Measurements from ENCODE around the gene TRIM2. TPM values are rescaled to one million over a fixed set of nuclear protein-coding genes. Genes with fewer than 3 reads are reported as not detected.

Gene TRIM2
- polyA plus RNA-seq, 4 donors: 17.8 to 107 (median 22.1) TPM

GRCh38 chr4:153384160-153384559 is 179.9 kb downstream of the TRIM2 start:
- H3K27ac ChIP-seq (ENCODE audit: low read depth in 1 of 3, low read length in 2 of 3): no peak overlapping the region
- no peaks in the 10 kb centered on the region for H3K4me1 ChIP-seq (ENCODE audit: control insufficient read depth in 3 of 3, insufficient read depth in 2 of 3, low read depth in 1 of 3, low read length in 2 of 3)
- no peak for FAIRE-seq
- H3K36me3 ChIP-seq (ENCODE audit: control insufficient read depth in 3 of 3, insufficient read depth in 2 of 3, low read depth in 1 of 3, low read length in 3 of 3): peaks cover 0 to 2% (median 0%) of the 10 kb centered on the region in 3 donors
- DNase-seq: no peak
- no peaks in the 10 kb centered on the region for H3K27me3 ChIP-seq (ENCODE audit: control insufficient read depth in 3 of 3, insufficient read depth in 3 of 3, low read length in 3 of 3)
- no peaks in the 10 kb centered on the region for H3K9me3 ChIP-seq (ENCODE audit: control insufficient read depth in 2 of 2, insufficient read depth in 1 of 2, low read depth in 1 of 2, low read length in 1 of 2)
- no peak overlapping the region for H3K4me3 ChIP-seq (ENCODE audit: low read depth in 1 of 3, low read length in 3 of 3)
- WGBS, 3 donors: 100% methylated on average over 1 of the region's 1 CpG

- Histone ChIP-seq H3K9me3 (ENCODE audit: control insufficient read depth in 2 of 2, insufficient read depth in 1 of 2, low read depth in 1 of 2, low read length in 1 of 2) (no peaks in the 10 kb centered on the region), H3K4me1 (ENCODE audit: control insufficient read depth in 3 of 3, insufficient read depth in 2 of 3, low read depth in 1 of 3, low read length in 2 of 3) (no peaks in the 10 kb centered on the region), H3K27ac (ENCODE audit: low read depth in 1 of 3, low read length in 2 of 3) (no peak overlapping the region), H3K27me3 (ENCODE audit: control insufficient read depth in 3 of 3, insufficient read depth in 3 of 3, low read length in 3 of 3) (no peaks in the 10 kb centered on the region), H3K36me3 (ENCODE audit: control insufficient read depth in 3 of 3, insufficient read depth in 2 of 3, low read depth in 1 of 3, low read length in 3 of 3) (peaks cover 0 to 2% (median 0%) of the 10 kb centered on the region in 3 donors), H3K4me3 (ENCODE audit: low read depth in 1 of 3, low read length in 3 of 3) (no peak overlapping the region)
- 17 to 70% (median 56%) methylated on average over 2 of the region's 2 CpGs for WGBS, 3 donors
- DNase-seq (peak; percentile 49 to 57), FAIRE-seq (no peak)
Observed at GRCh38 chr4:153385784-153386183, 181.5 kb downstream of the TRIM2 start.

GRCh38 chr4:153387981-153388380 is 183.7 kb downstream of the TRIM2 start:
- Histone ChIP-seq H3K4me3 (ENCODE audit: low read depth in 1 of 3, low read length in 3 of 3) (no peak overlapping the region), H3K36me3 (ENCODE audit: control insufficient read depth in 3 of 3, insufficient read depth in 2 of 3, low read depth in 1 of 3, low read length in 3 of 3) (peaks cover 0 to 2% (median 0%) of the 10 kb centered on the region in 3 donors), H3K9me3 (ENCODE audit: control insufficient read depth in 2 of 2, insufficient read depth in 1 of 2, low read depth in 1 of 2, low read length in 1 of 2) (no peaks in the 10 kb centered on the region), H3K4me1 (ENCODE audit: control insufficient read depth in 3 of 3, insufficient read depth in 2 of 3, low read depth in 1 of 3, low read length in 2 of 3) (no peaks in the 10 kb centered on the region), H3K27me3 (ENCODE audit: control insufficient read depth in 3 of 3, insufficient read depth in 3 of 3, low read length in 3 of 3) (no peaks in the 10 kb centered on the region), H3K27ac (ENCODE audit: low read depth in 1 of 3, low read length in 2 of 3) (no peak overlapping the region)
- WGBS, 3 donors: 95 to 99% (median 97%) methylated on average over 4 of the region's 4 CpGs
- FAIRE-seq (no peak), DNase-seq (no peak)

Other genes with a start within 250 kb of the TRIM2 start
- gene MND1, start 140.2 kb downstream of the TRIM2 start, polyA plus RNA-seq: 1 to 10 TPM in 3 of 4 donors, not detected in 1; 3.8 to 9.3 (median 7.2) TPM